Activated CD8-positive, alpha-beta memory T cell treated with anti-CD3 and anti-CD28 coated beads, Interleukin-2, amount 10 ng/mL, durations not matched to agents 7 days and 5 days (primary cell): ENCODE results near the gene RAB3C. TPM values are rescaled to one million over a fixed set of nuclear protein-coding genes. Genes with fewer than 3 reads are reported as not detected.

Experiments
- ATAC-seq: fragments of 150-1000 bp; cut with Tn5 transposase; one replicate; pipeline ENCODE4 v1.10.0; 2021; ENCODE audit warnings: moderate library complexity
- CTCF ChIA-PET: fragments of 350-600 bp; sonication (Branson Sonifier 250); formaldehyde crosslinking; loops from one replicate; lab custom pipeline; 2021; ENCODE audit warnings: antibody characterized with exemption; lab: Charles Lee
- DNase-seq: peaks from one replicate; pipeline ENCODE4 v3.0.0-alpha.2; 2020
- H3K27ac Mint-ChIP-seq: one replicate; pipeline ENCODE4 v1.8.0; 2021; ENCODE audit warnings: mild to moderate bottlenecking, mixed read lengths
- H3K27me3 Mint-ChIP-seq: one replicate; pipeline ENCODE4 v1.8.0; 2021; ENCODE audit warnings: mixed read lengths
- H3K36me3 Mint-ChIP-seq: one replicate; pipeline ENCODE4 v1.8.0; 2021; ENCODE audit warnings: mild to moderate bottlenecking, mixed read lengths
- H3K4me1 Mint-ChIP-seq: one replicate; pipeline ENCODE4 v1.8.0; 2021; ENCODE audit warnings: mixed read lengths
- H3K4me3 Mint-ChIP-seq: one replicate; pipeline ENCODE4 v1.8.0; 2021; ENCODE audit warnings: mild to moderate bottlenecking, moderate library complexity, mixed read lengths
- H3K9me3 Mint-ChIP-seq: one replicate; pipeline ENCODE4 v1.8.0; 2022; ENCODE audit warnings: low read depth, mixed read lengths
- total RNA-seq, 2 experiments: library from RNA; stranded (reverse); gene quantifications; one replicate each; pipeline ENCODE4 v1.2.3, GENCODE V29; 2021

The RAB3C gene
- total RNA-seq, 2 experiments from 2014 or later, result not detected

DNA sequence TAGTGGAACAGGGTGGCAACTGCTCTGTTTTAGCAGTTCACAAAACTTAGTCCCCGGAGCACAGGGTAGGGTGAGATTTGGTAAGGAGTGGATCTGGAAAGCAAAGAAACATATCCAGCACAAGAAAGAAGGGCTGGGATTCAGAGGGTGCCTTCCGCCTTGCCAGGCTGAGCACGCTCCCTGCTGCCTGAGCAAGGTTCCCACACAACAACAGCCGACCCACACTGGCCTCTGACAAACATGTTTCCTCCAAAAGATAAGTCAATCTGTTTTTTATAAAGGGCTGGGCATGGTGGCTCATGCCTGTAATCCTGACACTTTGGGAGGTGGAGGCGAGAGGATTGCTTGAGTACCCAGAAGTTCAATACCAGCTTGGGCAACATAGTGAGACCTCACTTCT, 45.8 kb downstream of the RAB3C start:
- H3K9me3 Mint-ChIP-seq, result no peaks in the 10 kb centered on the region
- no peak overlapping the region for H3K27ac Mint-ChIP-seq
- no peaks in the 10 kb centered on the region for H3K36me3 Mint-ChIP-seq
- H3K4me1 Mint-ChIP-seq, result no peaks in the 10 kb centered on the region
- H3K4me3 Mint-ChIP-seq, result no peak overlapping the region
- ATAC-seq (no peak), DNase-seq (no peak)
- no peaks in the 10 kb centered on the region for H3K27me3 Mint-ChIP-seq
- CTCF ChIA-PET, result no interaction called here

- no peak for ATAC-seq
- no peak overlapping the region for H3K27ac Mint-ChIP-seq
- no peaks in the 10 kb centered on the region for H3K36me3 Mint-ChIP-seq
- no peaks in the 10 kb centered on the region for H3K27me3 Mint-ChIP-seq
- no peaks in the 10 kb centered on the region for H3K9me3 Mint-ChIP-seq
- no peak for DNase-seq
- no peaks in the 10 kb centered on the region for H3K4me1 Mint-ChIP-seq
- H3K4me3 Mint-ChIP-seq, result no peak overlapping the region
- CTCF ChIA-PET, result no interaction called here
These were observed 46.6 kb downstream of the RAB3C start for GRCh38 chr5:58629271-58630159.

DNA sequence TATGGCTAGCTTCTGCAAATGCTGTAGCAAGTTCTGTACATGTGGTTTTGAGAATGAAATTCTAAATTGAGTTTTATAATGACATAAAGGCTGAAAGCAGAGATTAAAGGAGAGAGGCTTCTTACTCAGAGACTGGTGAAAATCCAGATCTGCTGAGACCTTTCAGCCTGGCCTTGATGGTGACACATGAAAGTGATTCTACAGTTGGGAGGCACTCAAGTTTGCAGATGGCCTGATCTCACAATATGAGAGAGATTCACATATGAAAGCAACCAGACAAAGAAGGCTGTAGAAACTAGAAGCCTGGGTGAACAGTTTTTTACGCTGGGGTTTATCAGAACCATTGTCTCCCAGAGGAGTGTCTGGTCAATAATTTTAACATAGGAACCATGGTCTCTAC, 49.0 kb downstream of the RAB3C start:
- Mint-ChIP-seq H3K4me3 (no peak overlapping the region), H3K36me3 (no peaks in the 10 kb centered on the region), H3K4me1 (no peaks in the 10 kb centered on the region), H3K27ac (no peak overlapping the region), H3K27me3 (no peaks in the 10 kb centered on the region), H3K9me3 (no peaks in the 10 kb centered on the region)
- no peak for ATAC-seq
- DNase-seq, result no peak
- CTCF ChIA-PET, result no interaction called here

DNA sequence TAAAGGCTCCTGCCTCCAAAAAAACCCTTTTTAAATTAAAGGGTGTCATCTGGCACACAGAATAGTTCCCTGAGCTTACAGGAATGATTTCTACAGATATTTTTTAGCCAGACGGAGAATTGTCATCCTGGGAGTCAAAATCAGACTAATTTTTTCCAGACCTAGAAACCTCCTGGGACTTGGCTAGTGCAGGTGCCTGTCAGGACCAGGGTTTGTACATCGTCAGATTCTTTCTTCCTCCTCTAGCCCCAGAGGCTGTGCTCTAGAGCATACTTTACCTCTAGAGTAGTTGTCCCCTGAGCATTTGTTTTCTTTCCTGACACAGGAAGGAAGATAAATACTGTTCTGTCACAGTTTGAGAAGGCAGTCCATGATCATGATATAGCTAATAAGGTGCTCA, 52.5 kb downstream of the RAB3C start:
- no peak for ATAC-seq
- DNase-seq, result no peak
- Mint-ChIP-seq H3K27ac (no peak overlapping the region), H3K36me3 (no peaks in the 10 kb centered on the region), H3K27me3 (no peaks in the 10 kb centered on the region), H3K4me3 (no peak overlapping the region), H3K9me3 (no peaks in the 10 kb centered on the region), H3K4me1 (no peaks in the 10 kb centered on the region)
- CTCF ChIA-PET, result no interaction called here

DNA sequence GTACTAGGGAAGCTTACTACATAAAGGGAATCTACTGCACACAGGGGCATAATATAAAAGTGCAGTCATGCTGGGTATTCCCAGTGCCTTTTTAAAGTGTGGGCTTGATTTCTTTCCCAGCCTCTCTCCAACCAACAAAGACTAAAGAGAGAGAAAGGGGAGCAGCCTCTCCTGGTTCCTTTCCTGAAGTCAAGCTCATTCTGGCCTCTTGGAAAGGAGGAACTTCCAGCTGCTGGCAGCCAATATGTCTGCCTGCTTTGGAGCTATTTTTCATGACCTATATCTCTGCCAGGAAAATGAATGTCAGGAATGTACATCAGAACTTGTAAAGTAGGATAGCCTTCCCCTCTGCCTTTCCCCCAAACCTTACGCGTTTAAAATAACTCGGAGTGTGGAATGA, 57.1 kb downstream of the RAB3C start:
- CTCF ChIA-PET, result no interaction called here
- Mint-ChIP-seq H3K4me1 (no peaks in the 10 kb centered on the region), H3K27ac (no peak overlapping the region), H3K27me3 (no peaks in the 10 kb centered on the region), H3K4me3 (no peak overlapping the region), H3K9me3 (no peaks in the 10 kb centered on the region), H3K36me3 (no peaks in the 10 kb centered on the region)
- no peak for ATAC-seq
- DNase-seq, result no peak

DNA sequence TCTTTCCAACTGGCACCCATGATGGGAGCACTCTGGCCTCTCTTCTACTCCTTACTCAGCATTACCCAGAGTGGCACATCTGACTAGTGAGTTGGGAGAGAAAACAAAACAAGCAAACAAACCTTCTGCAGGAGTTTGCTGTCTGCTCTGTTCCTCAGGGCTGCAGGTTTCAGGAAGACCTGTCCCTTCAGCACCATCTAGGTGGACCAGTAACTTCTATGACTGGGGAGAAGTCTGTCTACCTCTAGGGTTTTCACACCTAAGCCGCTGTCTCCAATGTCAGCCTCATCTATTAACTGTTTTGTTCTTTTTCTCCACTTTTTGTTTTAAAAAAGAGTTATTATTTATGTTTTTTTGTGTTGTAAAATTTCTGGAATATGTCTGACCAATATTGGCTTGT, 58.7 kb downstream of the RAB3C start:
- Mint-ChIP-seq H3K9me3 (no peaks in the 10 kb centered on the region), H3K4me3 (no peak overlapping the region), H3K27ac (no peak overlapping the region), H3K27me3 (no peaks in the 10 kb centered on the region), H3K36me3 (no peaks in the 10 kb centered on the region), H3K4me1 (no peaks in the 10 kb centered on the region)
- CTCF ChIA-PET, result no interaction called here
- ATAC-seq, result no peak
- no peak for DNase-seq

DNA sequence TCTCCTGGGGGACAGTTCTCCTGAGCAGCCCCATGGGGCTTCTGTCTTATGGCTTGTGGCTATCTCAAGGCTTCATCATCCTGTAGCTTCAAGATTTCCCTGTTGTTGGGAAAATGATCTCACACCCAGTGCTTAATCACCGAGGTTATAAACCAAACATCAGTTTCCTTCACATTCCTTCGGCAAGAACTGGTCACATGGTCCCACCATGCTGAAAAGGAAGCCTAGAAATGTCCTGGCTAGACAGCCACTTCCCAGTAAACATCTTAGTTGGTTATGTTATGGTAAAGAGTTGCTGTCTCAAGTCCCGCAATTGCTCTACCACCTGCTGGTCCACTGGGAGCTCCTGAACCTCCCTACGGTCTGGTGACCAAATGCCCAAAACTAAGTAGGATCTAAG, 66.0 kb downstream of the RAB3C start:
- H3K36me3 Mint-ChIP-seq, result no peaks in the 10 kb centered on the region
- DNase-seq (no peak), ATAC-seq (no peak)
- no peaks in the 10 kb centered on the region for H3K9me3 Mint-ChIP-seq
- peaks cover 2% of the 10 kb centered on the region for H3K27me3 Mint-ChIP-seq
- H3K4me3 Mint-ChIP-seq, result no peak overlapping the region
- no peaks in the 10 kb centered on the region for H3K4me1 Mint-ChIP-seq
- CTCF ChIA-PET, result no interaction called here
- H3K27ac Mint-ChIP-seq, result no peak overlapping the region

DNA sequence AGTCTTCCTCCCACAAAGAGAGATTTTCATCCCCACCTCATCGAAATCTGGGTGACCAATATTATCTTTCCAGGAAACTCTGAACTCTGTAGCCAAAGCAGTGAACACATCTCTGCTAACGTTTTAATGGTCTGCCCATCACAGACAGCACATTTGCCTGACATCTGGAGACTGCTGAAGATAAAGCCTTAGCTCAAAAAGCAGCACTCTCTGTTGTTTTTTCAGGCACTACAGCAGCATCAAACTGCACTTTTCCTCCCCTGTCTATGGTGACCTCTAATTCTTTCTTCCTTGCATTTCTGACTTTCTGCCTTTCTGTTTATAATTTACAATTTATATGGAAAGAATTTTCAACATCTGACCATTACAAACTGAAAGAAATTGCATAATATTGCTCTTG, 66.8 kb downstream of the RAB3C start:
- H3K36me3 Mint-ChIP-seq, result no peaks in the 10 kb centered on the region
- no peak overlapping the region for H3K27ac Mint-ChIP-seq
- no peak overlapping the region for H3K4me3 Mint-ChIP-seq
- H3K27me3 Mint-ChIP-seq, result peaks cover 2% of the 10 kb centered on the region
- CTCF ChIA-PET, result no interaction called here
- no peak for ATAC-seq
- no peaks in the 10 kb centered on the region for H3K4me1 Mint-ChIP-seq
- no peak for DNase-seq
- H3K9me3 Mint-ChIP-seq, result no peaks in the 10 kb centered on the region

DNA sequence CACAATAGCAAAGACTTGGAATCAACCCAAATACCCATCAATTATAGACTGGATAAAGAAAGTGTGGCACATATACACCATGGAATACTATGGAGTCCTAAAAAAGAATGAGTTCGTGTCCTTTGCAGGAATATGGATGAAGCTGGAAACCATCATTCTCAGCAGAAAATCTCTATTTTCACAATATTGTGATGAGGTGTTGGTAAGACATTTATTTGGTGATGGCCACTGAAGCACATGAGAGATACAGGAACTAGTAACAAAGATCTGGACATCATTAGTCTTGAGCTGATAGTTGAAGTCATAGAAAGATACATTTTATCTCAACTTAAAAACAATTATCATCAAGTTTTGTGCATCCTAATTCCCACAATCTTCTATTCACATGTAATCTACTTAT, 70.6 kb downstream of the RAB3C start:
- H3K9me3 Mint-ChIP-seq, result no peaks in the 10 kb centered on the region

GRCh38 chr5:58666141-58666540, 83.3 kb downstream of the RAB3C start:
- Mint-ChIP-seq H3K4me3 (no peak overlapping the region), H3K4me1 (no peaks in the 10 kb centered on the region), H3K36me3 (no peaks in the 10 kb centered on the region), H3K27me3 (no peaks in the 10 kb centered on the region), H3K9me3 (no peaks in the 10 kb centered on the region), H3K27ac (no peak overlapping the region)
- ATAC-seq (no peak), DNase-seq (no peak)
- CTCF ChIA-PET, result no interaction called here

More for the DNA sequence above, 70.6 kb downstream of the RAB3C start:
- CTCF ChIA-PET, result no interaction called here
- no peak for DNase-seq
- H3K27ac Mint-ChIP-seq, result no peak overlapping the region
- ATAC-seq, result no peak
- no peaks in the 10 kb centered on the region for H3K4me1 Mint-ChIP-seq
- no peaks in the 10 kb centered on the region for H3K36me3 Mint-ChIP-seq
- H3K27me3 Mint-ChIP-seq, result peaks cover 2% of the 10 kb centered on the region
- H3K4me3 Mint-ChIP-seq, result no peak overlapping the region

DNA sequence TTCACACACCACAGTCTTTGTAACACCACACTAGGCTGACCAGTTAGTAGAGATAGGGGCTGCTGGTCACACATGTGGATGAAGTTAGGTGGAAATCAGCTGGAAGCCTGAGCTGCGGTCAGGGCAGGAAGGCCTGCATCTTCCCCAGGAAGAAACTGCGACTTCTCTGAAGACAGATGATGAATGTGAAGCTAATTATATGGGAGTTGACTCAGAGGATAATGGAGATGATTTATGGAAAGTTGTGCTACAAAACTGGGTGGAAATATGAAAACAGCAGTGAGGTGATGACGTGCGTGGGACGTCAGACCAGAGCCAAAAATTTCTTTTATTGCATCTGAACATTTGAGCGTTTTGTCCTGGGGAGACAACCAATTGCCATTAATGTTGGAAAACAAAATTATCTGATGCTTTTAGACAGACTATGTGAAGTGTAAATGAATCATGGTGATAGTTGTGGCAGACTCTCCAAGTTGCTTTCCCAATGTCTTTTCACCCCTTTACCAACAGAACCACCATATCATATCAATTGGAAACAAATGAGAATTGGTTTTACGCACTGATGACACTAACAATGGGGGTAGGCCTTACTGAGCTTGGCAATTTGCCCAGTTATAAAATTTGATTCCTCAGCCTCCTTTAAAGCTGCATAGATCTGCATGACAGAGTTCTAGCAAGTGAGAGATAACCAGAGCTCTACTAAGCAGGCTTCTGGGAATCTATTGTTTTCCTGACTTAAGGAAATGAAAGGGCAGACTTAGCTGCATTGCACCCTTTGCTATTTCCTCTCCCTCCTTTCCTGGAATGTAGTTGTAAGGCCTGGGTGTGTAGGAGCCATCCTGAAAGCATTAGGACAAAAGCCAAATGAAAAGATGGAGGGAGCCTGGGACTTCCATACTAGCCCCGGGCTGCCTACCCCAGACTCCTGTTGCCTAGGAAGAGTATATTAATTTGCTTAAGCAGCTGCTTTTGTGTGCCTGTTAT, 84.0 kb downstream of the RAB3C start:
- CTCF ChIA-PET, result no interaction called here
- ATAC-seq (no peak), DNase-seq (no peak)
- H3K4me1 Mint-ChIP-seq, result no peaks in the 10 kb centered on the region
- no peak overlapping the region for H3K4me3 Mint-ChIP-seq
- H3K27ac Mint-ChIP-seq, result no peak overlapping the region
- no peaks in the 10 kb centered on the region for H3K36me3 Mint-ChIP-seq
- no peaks in the 10 kb centered on the region for H3K9me3 Mint-ChIP-seq
- H3K27me3 Mint-ChIP-seq, result no peaks in the 10 kb centered on the region

DNA sequence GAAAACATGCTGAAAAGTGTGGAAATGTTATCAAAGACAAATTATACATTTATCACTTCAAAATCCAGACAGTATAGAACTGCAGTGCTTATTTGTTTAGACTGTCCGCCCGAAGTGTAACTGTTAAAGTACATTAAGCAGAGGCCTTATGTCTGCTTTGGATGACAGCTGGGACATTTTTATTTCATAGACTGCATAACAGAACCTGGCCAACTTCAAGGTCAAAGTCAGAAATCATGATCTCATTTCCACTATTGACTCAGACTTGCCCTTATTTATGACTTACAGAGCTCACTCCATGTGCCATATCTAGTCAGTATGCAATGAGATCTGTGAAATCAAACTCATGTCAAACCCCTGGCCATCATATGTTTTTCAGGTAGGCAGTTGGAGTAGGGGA, 87.7 kb downstream of the RAB3C start:
- no peaks in the 10 kb centered on the region for H3K36me3 Mint-ChIP-seq
- no peak for ATAC-seq
- H3K4me1 Mint-ChIP-seq, result no peaks in the 10 kb centered on the region
- H3K4me3 Mint-ChIP-seq, result no peak overlapping the region
- CTCF ChIA-PET, result no interaction called here
- H3K9me3 Mint-ChIP-seq, result no peaks in the 10 kb centered on the region
- H3K27me3 Mint-ChIP-seq, result no peaks in the 10 kb centered on the region
- H3K27ac Mint-ChIP-seq, result no peak overlapping the region
- no peak for DNase-seq

- CTCF ChIA-PET, result no interaction called here
- Mint-ChIP-seq H3K36me3 (no peaks in the 10 kb centered on the region), H3K4me1 (no peaks in the 10 kb centered on the region), H3K27me3 (no peaks in the 10 kb centered on the region), H3K4me3 (no peak overlapping the region), H3K27ac (no peak overlapping the region), H3K9me3 (no peaks in the 10 kb centered on the region)
- DNase-seq, result no peak
- ATAC-seq, result no peak
These were observed 88.3 kb downstream of the RAB3C start for GRCh38 chr5:58671155-58671554.

GRCh38 chr5:58672521-58672920, 89.6 kb downstream of the RAB3C start:
- no peak for DNase-seq
- Mint-ChIP-seq H3K4me3 (no peak overlapping the region), H3K27ac (no peak overlapping the region), H3K27me3 (no peaks in the 10 kb centered on the region), H3K36me3 (no peaks in the 10 kb centered on the region), H3K4me1 (no peaks in the 10 kb centered on the region), H3K9me3 (no peaks in the 10 kb centered on the region)
- CTCF ChIA-PET, result no interaction called here
- ATAC-seq, result no peak
